SK-N-SH treated with all-trans-retinoic acid at 6 μM for 48 hours (cell line): ENCODE data around the gene EPHA6.

Experiments used
- ARNTL ChIP-seq: fragments of 450-650 bp; formaldehyde crosslinking; IDR thresholded peaks from 2 replicates; pipeline ENCODE4 v1.5.0; 2020; ENCODE audit warnings: low read depth, mild to moderate bottlenecking, moderate library complexity, borderline replicate concordance
- BACH2 ChIP-seq: fragments of 250-450 bp; sonication (Bioruptor Pico); IDR thresholded peaks from 2 replicates; pipeline ENCODE4 v1.9.0; 2021; ENCODE audit warnings: mild to moderate bottlenecking, borderline replicate concordance
- CREB5 ChIP-seq: fragments of 250-450 bp; sonication (Bioruptor Pico); IDR thresholded peaks from 2 replicates; pipeline ENCODE4 v1.5.1; 2020; ENCODE audit warnings: low read depth, mild to moderate bottlenecking, moderate library complexity
- CSDC2 ChIP-seq: fragments of 250-450 bp; sonication (Bioruptor Pico); IDR thresholded peaks from 2 replicates; pipeline ENCODE4 v1.5.0; 2020; ENCODE audit warnings: mild to moderate bottlenecking, moderate library complexity
- CSRNP3 ChIP-seq: fragments of 250-450 bp; sonication (Bioruptor Pico); IDR thresholded peaks from 2 replicates; pipeline ENCODE4 v1.5.1; 2021; ENCODE audit warnings: mild to moderate bottlenecking, moderate library complexity
- GLIS3 ChIP-seq: fragments of 250-450 bp; sonication (Bioruptor Pico); IDR thresholded peaks from 2 replicates; pipeline ENCODE4 v1.5.0; 2020; ENCODE audit warnings: mild to moderate bottlenecking, moderate library complexity
- ISL1 ChIP-seq: fragments of 250-450 bp; sonication (Bioruptor Pico); IDR thresholded peaks from 2 replicates; pipeline ENCODE4 v2.1.2; 2022; ENCODE audit warnings: mild to moderate bottlenecking, moderate library complexity
- OSR1 ChIP-seq: fragments of 250-450 bp; sonication (Bioruptor Pico); IDR thresholded peaks from 2 replicates; pipeline ENCODE4 v1.8.0; 2022; ENCODE audit warnings: moderate library complexity, mild to moderate bottlenecking, inconsistent platforms
- PATZ1 ChIP-seq: fragments of 250-450 bp; sonication (Bioruptor Pico); IDR thresholded peaks from 2 replicates; pipeline ENCODE4 v1.8.0; 2020; ENCODE audit warnings: mild to moderate bottlenecking, moderate library complexity, borderline replicate concordance
- SNAI2 ChIP-seq: fragments of 250-450 bp; sonication (Bioruptor Pico); IDR thresholded peaks from 2 replicates; pipeline ENCODE4 v1.5.0; 2020; ENCODE audit warnings: mild to moderate bottlenecking, moderate library complexity
- TOX ChIP-seq: fragments of 250-450 bp; sonication (Bioruptor Pico); IDR thresholded peaks from 2 replicates; pipeline ENCODE4 v1.8.0; 2021; ENCODE audit warnings: mild to moderate bottlenecking, moderate library complexity, borderline replicate concordance
- TSHZ2 ChIP-seq: fragments of 250-450 bp; sonication (Bioruptor Pico); IDR thresholded peaks from 2 replicates; pipeline ENCODE4 v1.5.0; 2020; ENCODE audit warnings: mild to moderate bottlenecking, moderate library complexity
- ZC3H10 ChIP-seq: fragments of 250-450 bp; sonication (Bioruptor Pico); IDR thresholded peaks from 2 replicates; pipeline ENCODE4 v1.5.1; 2021; ENCODE audit warnings: mild to moderate bottlenecking, moderate library complexity
- ZFP30 ChIP-seq: fragments of 450-650 bp; formaldehyde crosslinking; IDR thresholded peaks from 2 replicates; pipeline ENCODE4 v1.5.0; 2022; ENCODE audit warnings: mild to moderate bottlenecking, moderate library complexity

- no peak for TF ChIP-seq ZFP30 (CRISPR knock-in tag)
- TF ChIP-seq TOX (CRISPR knock-in tag), result no peak
- TF ChIP-seq CSDC2, result no peak
- TF ChIP-seq PATZ1 (CRISPR knock-in tag), result no peak
- no peak for TF ChIP-seq OSR1
- no peak for TF ChIP-seq ZC3H10 (CRISPR knock-in tag)
- TF ChIP-seq CREB5 (CRISPR knock-in tag), result no peak
- TF ChIP-seq BACH2 (CRISPR knock-in tag), result no peak
- TF ChIP-seq CSRNP3 (CRISPR knock-in tag), result no peak
- TF ChIP-seq ARNTL (CRISPR knock-in tag), result no peak
- no peak for TF ChIP-seq TSHZ2 (CRISPR knock-in tag)
- TF ChIP-seq SNAI2 (CRISPR knock-in tag), result no peak
- no peak for TF ChIP-seq ISL1
- no peak for TF ChIP-seq GLIS3
Measured at GRCh38 chr3:97464035-97464434, 649.6 kb downstream of the EPHA6 start.
